Measurements from ENCODE around the gene CROCC2.

DNA sequence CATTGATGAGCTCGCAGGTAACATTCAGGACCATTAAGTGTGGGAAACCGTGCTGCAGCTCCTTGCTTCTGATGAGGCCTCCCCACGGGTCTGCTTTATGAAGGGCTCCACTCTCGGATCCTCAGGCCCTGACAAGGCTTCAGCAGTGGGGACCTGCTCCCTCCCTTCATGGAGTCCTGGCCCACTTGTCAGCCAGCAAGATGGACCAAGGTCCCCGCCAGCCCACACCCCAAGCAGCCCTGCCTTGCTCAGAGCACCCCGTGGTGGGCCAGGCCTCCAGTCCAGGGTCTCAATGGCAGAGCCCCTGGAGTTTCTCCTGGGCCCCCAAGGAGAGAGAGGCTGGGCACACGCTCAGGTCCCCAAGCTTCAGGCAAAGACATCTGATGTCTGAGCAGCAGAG, 41.5 kb downstream of the CROCC2 start:
- TF ChIP-seq SMC3 (IDR thresholded peaks at IDR 0.05; ENCODE audit: borderline replicate concordance, low read length): no peak
- no peak for TF ChIP-seq CHD2 (IDR thresholded peaks at IDR 0.05; ENCODE audit: borderline replicate concordance, low read depth, low read length)
- no peak for TF ChIP-seq RAD21 (IDR thresholded peaks at IDR 0.05; ENCODE audit: insufficient read depth, low read depth, low read length)
- TF ChIP-seq POLR2A (IDR thresholded peaks at IDR 0.05; ENCODE audit: low read depth, low read length): no peak
- no peak for TF ChIP-seq RFX5 (IDR thresholded peaks at IDR 0.05; ENCODE audit: low read depth, low read length)

Data from GM12878 (cell line).